Panc1 (cell line): Measurements from ENCODE around the gene SMC4. TPM values are rescaled to one million over a fixed set of nuclear protein-coding genes. Genes with fewer than 3 reads are reported as not detected.

Source experiments
- ATAC-seq: fragments of 200-7000 bp; cut with Tn5 transposase; 2 replicates; pipeline ENCODE4 v1.9.1; 2020; ENCODE audit warnings: mild to moderate bottlenecking, moderate library complexity
- BruUV-seq: library from RNA; stranded (reverse); fragments of 400-500 nt; replicated peaks from 2 replicates; lab custom pipeline; 2021; lab: Mats Ljungman, UMichigan
- CTCF ChIA-PET: fragments of 300-600 bp; sonication (Branson Sonifier 250); formaldehyde crosslinking; loops from one replicate; lab custom pipeline; 2022; ENCODE audit warnings: antibody characterized with exemption; lab: Charles Lee
- POLR2A ChIA-PET: fragments of 300-600 bp; sonication (Branson Sonifier 250); formaldehyde crosslinking; loops from one replicate; lab custom pipeline; 2022; ENCODE audit warnings: antibody characterized with exemption; lab: Charles Lee
- DNase-seq: peaks from one replicate; pipeline ENCODE4 v3.0.0-alpha.2; 2010; ENCODE audit warnings: low read depth, low spot score
- H3K27ac ChIP-seq: 2 replicates; pipeline ENCODE4 v1.5.1; 2011; ENCODE audit warnings: mild to moderate bottlenecking, low read length, inconsistent platforms
- H3K27me3 ChIP-seq: fragments of 200-500 bp; sonication (Bioruptor generic); 2 replicates; pipeline ENCODE4 v1.6.0; 2014; ENCODE audit warnings: low read length, inconsistent platforms; ENCODE audit not compliant: control insufficient read depth, insufficient read depth
- H3K36me3 ChIP-seq: fragments of 200-500 bp; sonication (Bioruptor generic); 2 replicates; pipeline ENCODE4 v1.5.1; 2014; ENCODE audit warnings: inconsistent platforms, mild to moderate bottlenecking, low read length, moderate library complexity; ENCODE audit not compliant: control insufficient read depth, insufficient read depth
- H3K4me1 ChIP-seq: 2 replicates; pipeline ENCODE4 v1.5.1; 2011; ENCODE audit warnings: inconsistent platforms, mild to moderate bottlenecking, low read length, moderate library complexity; ENCODE audit not compliant: control insufficient read depth, insufficient read depth
- H3K4me3 ChIP-seq, 2 experiments: 2 replicates each; pipeline ENCODE4 v1.5.1; 2011 to 2012; ENCODE audit warnings: low read depth in 2 of 2, low read length in 2 of 2, mild to moderate bottlenecking in 2 of 2, inconsistent platforms in 1 of 2, moderate library complexity in 1 of 2
- H3K9me3 ChIP-seq: fragments of 200-500 bp; sonication (Bioruptor generic); 2 replicates; pipeline ENCODE4 v1.5.1; 2014; ENCODE audit warnings: low read depth, mild to moderate bottlenecking, inconsistent platforms, low read length, moderate library complexity; ENCODE audit not compliant: control insufficient read depth, insufficient read depth
- CTCF ChIP-seq: fragments of 450-650 bp; IDR thresholded peaks from 2 replicates; pipeline ENCODE4 v1.5.1; 2017; ENCODE audit warnings: mild to moderate bottlenecking
- POLR2AphosphoS5 ChIP-seq: IDR thresholded peaks from 2 replicates; pipeline ENCODE4 v1.6.1; 2012; ENCODE audit warnings: mild to moderate bottlenecking, low read depth, low read length, moderate library complexity
- REST ChIP-seq, 2 experiments: IDR thresholded peaks; 2 replicates each; pipeline ENCODE4 v1.6.1; 2011 to 2012; ENCODE audit warnings: low read depth in 2 of 2, control low read depth in 1 of 2, low read length in 1 of 2, mild to moderate bottlenecking in 1 of 2, moderate library complexity in 1 of 2; ENCODE audit not compliant: insufficient read depth in 1 of 2
- SIN3A ChIP-seq: IDR thresholded peaks from 2 replicates; pipeline ENCODE4 v1.6.1; 2012; ENCODE audit warnings: low read depth, mild to moderate bottlenecking, low read length, moderate library complexity, borderline replicate concordance; ENCODE audit not compliant: insufficient read depth
- TCF7L2 ChIP-seq: IDR thresholded peaks from 2 replicates; pipeline ENCODE4 v1.6.1; 2011; ENCODE audit warnings: mild to moderate bottlenecking, low read depth, low read length, inconsistent platforms
- in situ Hi-C: cut with HindIII; loops from 2 replicates; pipeline ENCODE4 v1.10.0; 2016; ENCODE audit warnings: low sequenced_read_pairs, low pct_unique_long_range_greater_than_20kb
- intact Hi-C: fragments of 100-400 bp; cut with micrococcal nuclease; formaldehyde crosslinking; loops from one replicate; pipeline ENCODE4 v1.10.0; 2022; ENCODE audit not compliant: unreplicated experiment
- total RNA-seq: library from RNA; stranded (reverse); gene quantifications from one replicate; pipeline ENCODE4 v1.2.1, GENCODE V29; 2021; ENCODE audit not compliant: unreplicated experiment

The SMC4 gene
- total RNA-seq, 1 experiment from 2014 or later: 160 TPM

- BruUV-seq: no TSS peak
- Histone ChIP-seq H3K36me3 (no peaks in the 10 kb centered on the region), H3K27me3 (no peaks in the 10 kb centered on the region), H3K4me3 (no peak overlapping the region), H3K9me3 (no peaks in the 10 kb centered on the region), H3K4me1 (peaks cover 5% of the 10 kb centered on the region; the same call in 1 of the 2 replicates), H3K27ac (no peak overlapping the region)
- in situ Hi-C loops (no loop called here), intact Hi-C loops (no loop called here)
- POLR2A ChIA-PET: no interaction called here
- CTCF ChIA-PET: interaction anchor here (0.7 kb wide), 1 partner anchor 259 kb away, joined by 3 read pairs; no protein-coding TSS in a partner anchor
- ATAC-seq (no peak), DNase-seq (no peak)
- TF ChIP-seq SIN3A: no peak
- no peak for TF ChIP-seq REST (IDR thresholded peaks at IDR 0.05; ENCODE audit: insufficient read depth in 1 of 2, low read depth in 2 of 2, low read length in 1 of 2)
- no peak for TF ChIP-seq POLR2AphosphoS5
- TF ChIP-seq CTCF: no peak
- no peak for TF ChIP-seq TCF7L2
These were observed 55.5 kb downstream of the SMC4 start for GRCh38 chr3:160454995-160455394.

GRCh38 chr3:160455846-160456245 is 56.4 kb downstream of the SMC4 start:
- ChIA-PET CTCF (no interaction called here), POLR2A (no interaction called here)
- ATAC-seq (no peak), DNase-seq (no peak)
- intact Hi-C loops: no loop called here
- no peak overlapping the region for H3K4me3 ChIP-seq
- H3K4me1 ChIP-seq: 0 out of 2 replicates have a peak, but pooled peaks cover under 1% of the 10 kb centered on the region
- H3K9me3 ChIP-seq: no peaks in the 10 kb centered on the region
- no TSS peak for BruUV-seq
- TF ChIP-seq CTCF (no peak), POLR2AphosphoS5 (no peak), SIN3A (no peak), REST (IDR thresholded peaks at IDR 0.05; ENCODE audit: insufficient read depth in 1 of 2, low read depth in 2 of 2, low read length in 1 of 2) (no peak), TCF7L2 (no peak)
- in situ Hi-C loops: no loop called here
- no peaks in the 10 kb centered on the region for H3K27me3 ChIP-seq
- no peak overlapping the region for H3K27ac ChIP-seq
- H3K36me3 ChIP-seq: no peaks in the 10 kb centered on the region
